Osteoblast (primary cell): ENCODE results near the gene ASB7. TPM values are rescaled to one million over a fixed set of nuclear protein-coding genes. Genes with fewer than 3 reads are reported as not detected.

Experiments used
- DNase-seq: peaks from one replicate; pipeline ENCODE4 v3.0.0; 2011; ENCODE audit warnings: low spot score, mixed read lengths; ENCODE audit not compliant: insufficient read length; ENCODE audit errors: missing footprints
- H2AFZ ChIP-seq: 2 replicates; pipeline ENCODE4 v1.6.0; 2011; ENCODE audit warnings: mild to moderate bottlenecking, low read length
- H3K27ac ChIP-seq: 2 replicates; pipeline ENCODE4 v1.5.1; 2011; ENCODE audit warnings: mild to moderate bottlenecking, low read depth, low read length, moderate library complexity
- H3K27me3 ChIP-seq: 2 replicates; pipeline ENCODE4 v1.6.0; 2012; ENCODE audit warnings: mild to moderate bottlenecking, control low read depth, inconsistent platforms, low read length, moderate library complexity; ENCODE audit not compliant: insufficient read depth
- H3K36me3 ChIP-seq: 2 replicates; pipeline ENCODE4 v1.5.1; 2011; ENCODE audit warnings: mild to moderate bottlenecking, low read length, control low read depth, moderate library complexity; ENCODE audit not compliant: insufficient read depth
- H3K4me1 ChIP-seq: 2 replicates; pipeline ENCODE4 v1.5.1; 2011; ENCODE audit warnings: mild to moderate bottlenecking, low read length, control low read depth, moderate library complexity; ENCODE audit not compliant: insufficient read depth
- H3K4me2 ChIP-seq: 2 replicates; pipeline ENCODE4 v1.6.0; 2011; ENCODE audit warnings: mild to moderate bottlenecking, low read length; ENCODE audit not compliant: insufficient read depth
- H3K4me3 ChIP-seq: fragments of 200-600 bp; sonication (generic); 3 replicates; pipeline ENCODE4 v1.5.1; 2012; ENCODE audit warnings: mild to moderate bottlenecking, low read length, inconsistent platforms; ENCODE audit not compliant: insufficient read depth
- H3K79me2 ChIP-seq: 2 replicates; pipeline ENCODE4 v1.6.0; 2012; ENCODE audit warnings: mild to moderate bottlenecking, low read length, control low read depth, inconsistent platforms; ENCODE audit not compliant: insufficient read depth
- H3K9me3 ChIP-seq: 2 replicates; pipeline ENCODE4 v1.5.1; 2011; ENCODE audit warnings: low read depth, low read length, control low read depth
- H4K20me1 ChIP-seq: 2 replicates; pipeline ENCODE4 v1.6.0; 2012; ENCODE audit warnings: mild to moderate bottlenecking, low read length, control low read depth; ENCODE audit not compliant: insufficient read depth
- CTCF ChIP-seq: IDR thresholded peaks from 2 replicates; pipeline ENCODE4 v1.5.1; 2011; ENCODE audit warnings: mild to moderate bottlenecking, low read depth, low read length, moderate library complexity; ENCODE audit errors: extremely low read depth
- total RNA-seq: library from RNA; depleted of rRNA; stranded (reverse); fragments of >200 nt; gene quantifications from 2 replicates; pipeline ENCODE4 v1.2.3, GENCODE V29; 2012

Gene ASB7
- total RNA-seq, 1 donor, result 18.1 TPM

DNA sequence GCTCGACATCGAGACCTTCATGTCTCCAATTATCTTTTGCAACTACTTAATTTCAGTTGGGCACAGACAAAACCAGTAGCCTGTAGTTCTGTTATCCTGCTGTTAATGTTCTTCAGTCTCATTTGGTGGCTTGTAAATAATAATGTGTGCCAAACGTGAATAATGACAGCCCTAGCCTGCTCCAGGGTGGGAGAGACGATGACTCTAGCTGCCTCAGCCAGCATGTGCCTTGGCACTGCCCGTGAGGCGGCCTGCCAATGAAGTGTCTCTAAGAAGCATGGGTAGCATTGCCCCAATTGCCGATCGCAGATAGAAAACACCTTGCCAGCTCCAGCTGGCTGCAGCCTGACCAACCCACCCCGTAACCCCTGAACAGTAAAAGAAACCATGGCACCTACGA lies 58.8 kb downstream of the ASB7 start:
- Histone ChIP-seq H3K27me3 (no peaks in the 10 kb centered on the region), H4K20me1 (no peaks in the 10 kb centered on the region), H3K9me3 (no peaks in the 10 kb centered on the region), H3K4me2 (no peak overlapping the region), H3K36me3 (no peaks in the 10 kb centered on the region), H3K4me1 (peaks cover 5% of the 10 kb centered on the region), H3K4me3 (no peak overlapping the region), H2AFZ (no peak overlapping the region), H3K79me2 (no peaks in the 10 kb centered on the region), H3K27ac (no peak overlapping the region)
- DNase-seq, result no peak
- no peak for TF ChIP-seq CTCF

- H3K4me2 ChIP-seq, result peak overlapping the region; percentile 37
- DNase-seq, result peak; percentile 79
- H3K36me3 ChIP-seq, result no peaks in the 10 kb centered on the region
- peak; percentile 44 for TF ChIP-seq CTCF
- H3K4me3 ChIP-seq, result no peak overlapping the region
- no peaks in the 10 kb centered on the region for H4K20me1 ChIP-seq
- peak overlapping the region; percentile 5 for H2AFZ ChIP-seq
- no peaks in the 10 kb centered on the region for H3K9me3 ChIP-seq
- no peaks in the 10 kb centered on the region for H3K27me3 ChIP-seq
- no peak overlapping the region for H3K27ac ChIP-seq
- H3K4me1 ChIP-seq, result peaks cover 5% of the 10 kb centered on the region
- no peaks in the 10 kb centered on the region for H3K79me2 ChIP-seq
These were observed 60.9 kb downstream of the ASB7 start for GRCh38 chr15:100663086-100663914.

GRCh38 chr15:100663915-100664281 lies 61.5 kb downstream of the ASB7 start:
- no peak overlapping the region for H3K4me3 ChIP-seq
- no peaks in the 10 kb centered on the region for H3K36me3 ChIP-seq
- H4K20me1 ChIP-seq, result no peaks in the 10 kb centered on the region
- H3K4me2 ChIP-seq, result peak overlapping the region; percentile 37
- DNase-seq, result peak; percentile 62
- TF ChIP-seq CTCF, result no peak
- no peaks in the 10 kb centered on the region for H3K79me2 ChIP-seq
- H3K27me3 ChIP-seq, result no peaks in the 10 kb centered on the region
- peak overlapping the region; percentile 2 for H2AFZ ChIP-seq
- H3K9me3 ChIP-seq, result no peaks in the 10 kb centered on the region
- H3K4me1 ChIP-seq, result peaks cover 5% of the 10 kb centered on the region
- H3K27ac ChIP-seq, result no peak overlapping the region

GRCh38 chr15:100665570-100665969 lies 63.2 kb downstream of the ASB7 start:
- peaks cover 5% of the 10 kb centered on the region for H3K4me1 ChIP-seq
- no peaks in the 10 kb centered on the region for H3K79me2 ChIP-seq
- H4K20me1 ChIP-seq, result no peaks in the 10 kb centered on the region
- DNase-seq, result no peak
- H2AFZ ChIP-seq, result no peak overlapping the region
- no peak for TF ChIP-seq CTCF
- no peaks in the 10 kb centered on the region for H3K36me3 ChIP-seq
- no peaks in the 10 kb centered on the region for H3K9me3 ChIP-seq
- H3K27ac ChIP-seq, result no peak overlapping the region
- H3K4me3 ChIP-seq, result no peak overlapping the region
- H3K4me2 ChIP-seq, result no peak overlapping the region
- H3K27me3 ChIP-seq, result no peaks in the 10 kb centered on the region
